BE2C (cell line): ENCODE data around the gene NFKBIA.
"Not testable (repeated sequence)": the region's sequence is repeated elsewhere in the genome, so short reads cannot be mapped to it uniquely, and the experiment has no call there.

Experiments used
- DNase-seq: peaks from one replicate; pipeline ENCODE4 v3.0.0-alpha.2; 2020
- H3K27me3 ChIP-seq: fragments of 250-450 bp; sonication (Bioruptor Pico); 2 replicates; pipeline ENCODE4 v1.5.1; 2020; ENCODE audit warnings: mild to moderate bottlenecking
- H3K36me3 ChIP-seq: fragments of 250-450 bp; sonication (Bioruptor Pico); 2 replicates; pipeline ENCODE4 v1.5.1; 2020; ENCODE audit warnings: mild to moderate bottlenecking
- H3K4me1 ChIP-seq: fragments of 250-450 bp; sonication (Bioruptor Pico); 2 replicates; pipeline ENCODE4 v1.5.1; 2020
- H3K4me3 ChIP-seq: 2 replicates; pipeline ENCODE4 v1.5.1; 2011; ENCODE audit warnings: low read depth, low read length
- H3K9me3 ChIP-seq: fragments of 250-450 bp; sonication (Bioruptor Pico); 2 replicates; pipeline ENCODE4 v1.5.1; 2020
- CTCF ChIP-seq: IDR thresholded peaks from 2 replicates; pipeline ENCODE4 v1.5.1; 2012; ENCODE audit warnings: mild to moderate bottlenecking, low read depth, low read length

The NFKBIA gene

GRCh38 chr14:35401422-35402265 lies 2.9 kb downstream of the NFKBIA start:
- no peak overlapping the region for H3K4me3 ChIP-seq

GRCh38 chr14:35400648-35401421 lies 3.7 kb downstream of the NFKBIA start:
- TF ChIP-seq CTCF, result no peak
- Histone ChIP-seq H3K36me3 (peaks cover 45% of the 10 kb centered on the region), H3K4me3 (no peak overlapping the region), H3K9me3 (no peaks in the 10 kb centered on the region), H3K27me3 (no peaks in the 10 kb centered on the region), H3K4me1 (peaks cover 5% of the 10 kb centered on the region)
- no peak for DNase-seq

More at GRCh38 chr14:35401422-35402265, 2.9 kb downstream of the NFKBIA start:
- DNase-seq, result no peak
- H3K4me1 ChIP-seq, result peaks cover 8% of the 10 kb centered on the region
- H3K9me3 ChIP-seq, result no peaks in the 10 kb centered on the region
- no peak for TF ChIP-seq CTCF
- H3K27me3 ChIP-seq, result no peaks in the 10 kb centered on the region
- H3K36me3 ChIP-seq, result peaks cover 45% of the 10 kb centered on the region

- no peaks in the 10 kb centered on the region for H3K9me3 ChIP-seq
Measured at GRCh38 chr14:35399083-35399937, 5.2 kb downstream of the NFKBIA start.

GRCh38 chr14:35398071-35398584 lies 6.4 kb downstream of the NFKBIA start:
- no peaks in the 10 kb centered on the region; the same call in 1 of the 2 replicates for H3K4me1 ChIP-seq
- H3K9me3 ChIP-seq, result no peaks in the 10 kb centered on the region
- no peak overlapping the region for H3K4me3 ChIP-seq
- H3K27me3 ChIP-seq, result no peaks in the 10 kb centered on the region
- H3K36me3 ChIP-seq, result peaks cover 39% of the 10 kb centered on the region
- DNase-seq, result no peak
- TF ChIP-seq CTCF, result no peak

More at GRCh38 chr14:35399083-35399937, 5.2 kb downstream of the NFKBIA start:
- DNase-seq, result no peak
- peaks cover 45% of the 10 kb centered on the region for H3K36me3 ChIP-seq
- H3K4me3 ChIP-seq, result no peak overlapping the region
- H3K27me3 ChIP-seq, result no peaks in the 10 kb centered on the region
- no peaks in the 10 kb centered on the region; the same call in 1 of the 2 replicates for H3K4me1 ChIP-seq
- no peak for TF ChIP-seq CTCF

- not testable (repeated sequence) for H3K4me3 ChIP-seq, H3K9me3 ChIP-seq, DNase-seq, H3K4me1 ChIP-seq, H3K27me3 ChIP-seq
- H3K36me3 ChIP-seq, result peaks cover 24% of the 10 kb centered on the region
Measured at GRCh38 chr14:35396610-35397009, 7.9 kb downstream of the NFKBIA start.

GRCh38 chr14:35395283-35395682 lies 9.3 kb downstream of the NFKBIA start:
- DNase-seq, result no peak
- no peaks in the 10 kb centered on the region for H3K9me3 ChIP-seq
- peaks cover 8% of the 10 kb centered on the region for H3K4me1 ChIP-seq
- no peak overlapping the region for H3K4me3 ChIP-seq
- H3K27me3 ChIP-seq, result no peaks in the 10 kb centered on the region
- peaks cover 11% of the 10 kb centered on the region for H3K36me3 ChIP-seq
- TF ChIP-seq CTCF, result no peak
